NCI-H1694 treated with DMSO at 0.1 percent for 48 hours (cell line): ENCODE measurements around the gene SLC39A12.

ENCODE experiments used
- DNase-seq: peaks from one replicate; lab custom pipeline; 2025; lab: John Stamatoyannopoulos, UW

The SLC39A12 gene

DNA sequence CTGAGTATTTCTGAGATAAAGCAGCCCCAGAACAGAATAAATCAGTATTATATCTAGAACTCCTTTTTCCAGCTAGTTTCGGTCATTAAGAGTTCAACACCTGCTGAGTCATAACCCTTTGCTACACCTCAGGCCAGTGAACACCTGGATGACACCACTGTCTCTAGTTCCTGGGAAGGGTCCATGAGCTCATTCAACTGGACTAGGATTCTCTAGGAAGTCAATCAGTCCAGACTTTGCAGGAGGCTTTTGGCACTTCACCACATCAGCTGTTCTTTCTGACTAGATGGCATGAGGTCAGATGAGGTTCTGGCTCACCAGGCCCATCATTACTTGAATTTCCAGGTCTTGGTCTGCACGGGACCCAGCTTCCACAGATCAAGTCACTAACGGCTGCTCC, 11.7 kb downstream of the SLC39A12 start:
- no peak for DNase-seq

DNA sequence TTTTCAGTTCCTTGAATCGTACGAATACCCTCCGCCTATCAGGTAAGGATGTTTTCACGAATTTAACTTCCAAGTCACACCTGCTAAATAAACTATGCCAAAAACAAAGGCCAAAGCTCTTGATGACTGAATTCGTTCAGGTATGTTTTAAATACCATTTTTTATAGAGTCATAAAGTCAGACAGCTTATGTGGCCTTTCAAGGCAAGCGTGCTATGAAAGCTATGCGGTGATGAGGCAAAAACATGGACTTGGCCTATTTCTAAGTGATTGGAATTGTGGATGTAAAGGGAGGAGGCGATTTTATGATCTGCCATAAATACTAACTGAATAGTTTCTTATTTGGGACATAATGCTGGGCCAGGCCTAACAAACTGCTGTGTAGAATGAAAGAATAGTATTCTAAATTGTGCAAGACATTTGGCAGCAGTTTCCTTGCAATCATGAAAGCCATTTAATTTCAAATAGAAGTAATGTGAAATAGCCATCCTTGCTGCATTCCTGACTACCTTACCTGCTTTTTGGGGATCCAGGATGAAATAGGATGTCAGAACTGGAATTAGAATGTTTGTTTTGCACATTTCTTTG, 14.0 kb downstream of the SLC39A12 start:
- DNase-seq = no peak

DNA sequence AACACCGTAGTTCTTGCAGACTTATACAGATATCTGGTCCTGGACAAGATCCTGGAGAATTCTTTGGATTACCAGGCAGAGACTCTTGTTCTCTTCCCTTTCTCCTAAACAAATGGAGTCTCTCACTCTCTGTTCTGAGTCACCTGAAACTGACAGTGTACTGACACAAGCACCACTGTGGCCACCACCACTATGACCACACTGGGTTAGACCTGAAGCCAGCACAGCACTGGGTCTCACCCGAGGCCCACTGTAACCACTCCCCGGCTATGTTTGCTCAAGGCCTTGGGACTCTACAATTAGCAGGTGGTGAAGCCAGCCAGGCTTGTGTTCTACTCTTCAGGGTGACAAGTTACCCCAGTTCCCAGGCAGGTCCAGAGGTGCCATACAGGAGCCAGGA, 22.8 kb downstream of the SLC39A12 start:
- DNase-seq = no peak

DNA sequence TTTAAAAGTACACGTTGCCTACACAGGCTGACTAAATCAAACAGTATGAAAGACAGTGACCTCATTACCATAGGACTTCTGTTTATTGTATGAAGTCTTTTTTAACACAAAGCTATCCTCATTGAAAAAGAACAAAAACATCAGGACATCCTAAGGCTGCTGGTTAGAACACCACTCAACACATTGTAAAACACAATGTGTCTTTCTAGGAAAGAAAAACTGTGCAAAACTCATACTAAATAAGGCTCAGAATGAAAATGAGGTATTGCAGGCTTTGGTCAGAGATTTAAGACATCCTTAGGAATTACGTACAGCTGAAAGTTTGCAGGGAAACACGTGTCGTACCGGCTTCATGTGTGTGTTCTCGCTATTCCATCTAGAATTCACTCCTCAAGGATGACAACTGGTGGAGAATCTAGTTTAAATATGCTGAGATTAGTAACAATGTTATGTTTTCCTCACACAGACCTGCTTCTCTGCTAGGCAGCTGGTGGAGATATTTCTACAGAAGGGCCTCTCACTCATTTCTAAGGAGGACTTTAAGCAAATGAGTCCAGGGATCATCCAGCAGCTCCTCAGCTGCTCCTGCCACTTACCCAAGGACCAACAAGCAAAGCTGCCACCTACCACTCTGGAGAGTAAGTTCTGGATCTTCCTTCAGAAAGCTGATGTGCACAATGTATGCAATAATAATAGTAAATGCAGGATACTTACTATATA, 29.3 kb downstream of the SLC39A12 start:
- DNase-seq = no peak

DNA sequence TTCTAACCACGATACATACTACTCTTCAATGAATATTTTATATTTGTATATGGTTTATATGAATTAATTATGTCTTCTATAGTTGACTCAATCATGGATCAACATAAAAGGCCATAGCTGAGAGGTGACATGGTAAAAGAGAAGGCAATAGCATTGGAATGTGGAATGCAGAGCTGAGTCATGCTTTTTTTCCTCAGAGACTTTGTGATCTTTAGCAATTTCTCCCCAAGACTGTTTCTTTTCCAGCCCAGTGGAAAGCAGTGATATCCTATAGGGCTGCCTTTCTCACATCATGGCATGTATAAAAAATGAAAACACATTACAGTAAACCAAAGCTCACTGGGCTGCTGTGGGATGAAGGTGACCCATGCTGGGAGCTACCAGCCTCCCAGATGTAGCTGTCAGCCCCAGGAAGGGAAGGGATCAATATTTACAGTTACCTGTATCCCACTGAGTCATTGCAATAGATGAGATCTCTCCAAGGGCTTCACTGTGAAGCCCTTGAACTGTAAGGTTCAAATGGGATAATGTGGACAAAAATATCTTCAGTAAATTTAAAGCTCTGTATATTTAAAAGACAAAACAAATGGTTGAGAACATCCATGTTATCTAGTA, 30.2 kb downstream of the SLC39A12 start:
- DNase-seq = no peak

DNA sequence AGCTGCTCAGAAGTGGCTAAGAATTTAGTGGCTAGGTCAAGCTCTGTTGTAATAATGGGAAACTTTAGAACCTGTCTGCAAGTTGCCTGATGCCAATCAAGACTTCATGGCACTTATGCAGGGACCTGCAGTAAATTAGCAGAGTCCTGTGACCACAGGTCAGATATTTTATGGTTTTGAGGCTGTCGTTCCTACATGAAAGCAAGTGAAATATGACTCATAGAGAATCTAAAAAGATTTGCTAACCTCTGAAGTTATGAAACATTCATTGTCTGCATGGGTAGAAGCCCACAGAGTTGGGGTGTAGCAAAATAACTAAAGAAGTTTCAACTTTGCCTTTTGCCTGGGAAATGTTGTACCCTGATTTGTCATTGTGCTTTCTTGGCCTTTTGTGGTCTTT, 32.3 kb downstream of the SLC39A12 start:
- DNase-seq = no peak

DNA sequence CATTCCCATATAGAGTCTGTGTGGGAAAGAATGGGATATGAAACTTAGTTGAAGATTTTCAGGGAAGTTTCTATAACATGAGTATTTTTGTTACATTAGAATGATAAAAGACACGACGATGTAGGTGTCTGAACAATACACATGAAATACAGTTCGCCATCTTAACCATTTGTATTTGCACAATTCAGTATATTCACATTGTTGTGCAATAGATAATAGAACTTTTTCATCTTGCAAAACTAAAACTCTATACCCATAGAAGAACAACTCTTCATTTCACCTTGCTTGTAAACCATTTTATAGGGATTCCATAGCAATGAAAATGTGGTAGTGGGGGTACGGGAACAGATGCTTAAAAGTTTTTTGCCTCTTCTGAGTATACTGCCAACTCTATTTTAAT, 32.8 kb downstream of the SLC39A12 start:
- no peak for DNase-seq

DNA sequence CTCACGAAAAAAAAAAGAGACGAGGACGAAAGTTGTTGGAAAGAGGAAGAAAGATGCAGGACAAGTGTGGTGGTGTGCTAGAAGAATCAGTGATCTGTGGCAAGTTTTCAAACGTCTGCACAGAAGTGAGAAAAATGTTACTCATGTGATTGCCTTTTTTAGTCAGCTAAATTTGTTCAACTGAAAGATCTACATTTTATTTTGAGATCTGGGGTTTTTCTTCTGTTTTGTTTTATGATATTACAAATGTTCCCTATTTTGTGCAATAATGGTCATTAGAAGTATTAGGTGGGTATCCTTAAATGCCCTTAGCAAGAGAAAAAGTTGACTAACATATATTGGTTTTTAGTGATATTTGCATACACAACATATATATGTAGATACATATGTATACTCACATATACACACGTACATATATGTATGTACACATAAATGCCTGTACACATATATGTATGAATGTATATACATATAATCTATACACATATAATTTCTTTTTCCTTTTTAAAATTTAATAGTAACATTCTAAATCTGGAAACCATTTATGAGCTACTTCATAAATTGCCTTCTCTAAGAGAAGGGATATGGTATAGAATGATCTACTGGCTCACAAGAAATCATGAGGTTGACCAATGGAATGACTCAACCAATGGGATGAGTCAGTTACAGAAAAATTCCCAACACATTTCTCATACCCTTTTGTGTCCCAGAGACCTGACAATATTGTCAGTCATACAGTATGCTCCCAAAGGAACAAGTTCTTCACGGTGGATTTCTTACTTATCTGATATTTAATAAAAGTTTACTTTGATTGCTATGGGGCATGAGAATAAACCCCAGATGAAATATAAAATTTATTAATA, 38.4 kb downstream of the SLC39A12 start:
- no peak for DNase-seq

DNA sequence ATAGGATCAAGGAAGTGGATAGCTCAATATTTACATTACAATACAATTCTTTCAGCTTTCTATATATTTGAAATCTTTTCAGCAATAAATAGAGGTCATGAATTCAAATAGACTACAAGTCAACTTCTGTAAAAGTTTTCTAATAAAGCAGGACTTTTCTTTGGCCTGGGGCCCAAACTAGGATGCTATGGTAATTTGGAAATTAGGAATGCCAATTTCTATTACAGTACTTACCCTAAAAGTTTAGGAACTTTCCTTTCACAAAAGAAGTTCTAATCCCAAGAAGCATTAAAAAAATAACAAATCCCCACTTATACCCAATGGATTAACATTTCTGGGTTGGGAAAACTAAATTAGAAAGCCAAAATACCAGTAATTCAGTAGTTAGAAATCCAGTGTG, 40.5 kb downstream of the SLC39A12 start:
- no peak for DNase-seq

DNA sequence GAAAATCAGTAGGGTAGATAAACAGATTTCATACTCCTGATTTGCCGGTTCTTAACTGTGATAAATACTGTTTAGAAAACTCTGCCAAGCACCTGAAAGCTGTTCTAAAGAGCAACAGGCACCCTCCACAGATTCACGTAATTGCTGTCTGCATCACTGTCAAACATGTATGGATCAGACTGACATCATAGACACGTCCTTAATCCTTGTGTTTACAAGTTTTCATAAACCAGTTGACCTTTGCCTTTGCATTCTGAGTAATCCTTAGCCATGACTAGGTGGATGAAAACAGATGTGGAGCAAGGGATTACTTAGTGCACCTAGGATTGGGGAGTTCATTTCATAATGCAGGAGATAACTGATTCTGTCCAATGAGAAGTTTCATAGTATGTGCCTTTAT, 41.6 kb downstream of the SLC39A12 start:
- DNase-seq = no peak

DNA sequence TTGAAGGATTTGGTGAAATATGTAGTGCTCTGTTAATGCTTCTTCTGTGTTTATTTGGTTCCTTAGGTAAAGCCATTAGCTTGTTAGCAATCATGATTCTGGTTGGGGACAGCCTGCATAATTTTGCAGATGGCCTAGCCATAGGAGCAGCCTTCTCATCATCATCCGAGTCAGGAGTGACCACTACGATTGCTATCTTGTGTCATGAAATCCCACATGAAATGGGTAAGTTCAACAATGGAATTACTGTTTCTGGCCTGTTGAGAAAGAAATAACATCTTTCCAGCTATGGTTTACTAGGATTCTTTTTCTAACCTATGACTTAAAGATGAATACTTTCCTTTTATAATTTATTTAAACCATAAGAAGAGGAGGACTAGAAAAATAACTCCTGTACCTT, 48.9 kb downstream of the SLC39A12 start:
- no peak for DNase-seq

DNA sequence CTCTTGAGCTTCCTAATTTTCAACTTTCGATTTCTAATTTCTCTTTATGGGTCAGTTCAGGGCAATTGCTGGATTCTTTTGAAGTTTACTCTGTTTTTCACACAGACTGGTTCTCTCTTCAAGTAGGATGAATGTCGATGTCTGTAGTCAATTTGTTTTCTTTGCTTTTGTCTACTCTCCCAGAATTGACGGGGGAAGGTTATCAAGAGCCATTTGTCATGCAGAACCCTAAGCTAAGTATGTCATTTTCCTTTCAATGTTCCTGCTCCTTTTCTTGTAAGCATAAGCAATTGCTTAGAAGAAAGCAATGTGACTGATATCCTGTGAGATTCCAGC, 53.7 kb downstream of the SLC39A12 start:
- DNase-seq = no peak

DNA sequence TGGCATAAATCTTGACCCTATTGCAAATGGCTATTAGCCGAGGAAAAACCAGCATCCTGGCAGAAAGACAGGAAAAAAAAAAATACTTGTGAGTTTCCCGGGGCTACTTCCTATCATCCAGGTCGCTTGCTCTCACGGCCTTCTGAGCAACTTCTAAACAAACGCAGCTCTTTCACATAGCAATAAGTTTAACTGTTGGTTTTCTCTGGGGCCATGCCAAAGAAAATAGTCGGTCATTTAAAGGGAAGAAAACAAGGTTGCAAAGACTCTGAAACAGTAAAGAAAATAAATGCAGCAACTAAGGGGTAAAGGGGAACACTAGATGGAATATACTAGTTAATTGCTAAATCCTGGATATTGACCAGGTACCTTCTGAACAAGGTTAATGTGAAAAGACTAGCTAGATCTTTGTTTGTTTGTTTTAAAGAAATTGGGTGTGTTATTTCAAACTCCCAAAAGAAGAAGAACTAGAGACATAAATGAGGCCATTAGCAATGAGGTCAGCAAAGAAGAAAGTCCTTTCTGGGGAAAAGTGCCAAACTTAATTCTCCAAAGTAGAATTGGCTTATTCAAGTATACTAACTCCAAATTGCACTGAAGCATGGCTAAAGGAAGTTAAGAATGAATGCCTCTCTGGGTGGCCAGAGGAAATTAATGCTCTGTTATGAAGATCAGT, 54.2 kb downstream of the SLC39A12 start:
- DNase-seq = no peak

DNA sequence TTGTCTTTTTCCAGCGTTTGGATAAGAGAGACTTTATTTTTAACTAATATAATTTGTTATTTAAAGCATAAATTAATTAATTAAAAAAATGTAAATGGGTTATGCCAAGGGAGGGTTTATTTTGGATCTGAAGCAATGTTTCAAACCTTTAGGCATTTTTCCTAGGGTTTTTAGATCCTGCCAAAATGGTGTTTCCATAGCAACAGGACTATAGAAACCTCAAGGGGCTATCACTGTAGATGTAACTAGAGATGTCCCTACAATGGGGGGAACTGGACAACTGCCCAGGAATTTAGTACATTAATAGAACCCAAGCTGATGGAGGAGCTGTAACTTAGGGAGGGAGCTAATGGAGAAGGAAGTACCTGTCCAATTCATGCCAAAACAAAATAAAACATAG, 57.3 kb downstream of the SLC39A12 start:
- DNase-seq = no peak

DNA sequence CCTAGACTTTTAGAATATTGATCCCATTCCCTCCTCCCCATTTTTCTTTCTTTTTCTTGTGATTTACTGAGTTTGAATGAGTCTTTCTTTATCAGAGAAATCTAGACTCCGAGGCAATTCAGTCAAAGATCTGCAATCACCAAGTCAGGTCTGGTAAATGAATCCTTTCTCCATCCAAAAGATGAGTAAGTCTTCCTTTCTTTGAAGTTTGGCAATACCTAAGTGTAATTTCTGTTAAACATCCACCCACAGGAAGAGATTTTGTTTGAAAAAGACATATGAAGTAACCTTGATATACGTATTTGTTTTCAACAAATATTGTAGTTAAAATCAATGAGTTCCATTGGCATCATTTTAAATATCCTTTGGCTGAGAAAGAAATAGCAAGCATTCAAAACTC, 58.3 kb downstream of the SLC39A12 start:
- DNase-seq = no peak

DNA sequence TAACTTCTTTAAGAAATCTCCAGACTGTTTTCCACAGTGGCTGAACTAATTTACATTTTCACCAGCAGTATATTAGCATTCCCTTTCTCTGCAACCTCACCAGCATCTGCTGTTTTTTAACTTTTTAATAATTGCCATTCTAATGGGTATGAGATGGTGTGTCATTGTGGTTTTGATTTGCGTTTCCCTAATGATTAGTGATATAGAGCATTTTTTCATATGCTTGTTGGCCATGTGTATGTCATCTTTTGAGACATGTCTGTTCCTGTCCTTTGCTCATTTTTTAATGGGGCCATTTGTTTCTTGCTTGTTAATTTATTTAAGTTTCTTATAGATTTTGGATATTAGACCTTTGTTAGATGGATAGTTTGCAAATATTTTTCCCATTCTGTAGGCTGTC, 68.8 kb downstream of the SLC39A12 start:
- DNase-seq = no peak

DNA sequence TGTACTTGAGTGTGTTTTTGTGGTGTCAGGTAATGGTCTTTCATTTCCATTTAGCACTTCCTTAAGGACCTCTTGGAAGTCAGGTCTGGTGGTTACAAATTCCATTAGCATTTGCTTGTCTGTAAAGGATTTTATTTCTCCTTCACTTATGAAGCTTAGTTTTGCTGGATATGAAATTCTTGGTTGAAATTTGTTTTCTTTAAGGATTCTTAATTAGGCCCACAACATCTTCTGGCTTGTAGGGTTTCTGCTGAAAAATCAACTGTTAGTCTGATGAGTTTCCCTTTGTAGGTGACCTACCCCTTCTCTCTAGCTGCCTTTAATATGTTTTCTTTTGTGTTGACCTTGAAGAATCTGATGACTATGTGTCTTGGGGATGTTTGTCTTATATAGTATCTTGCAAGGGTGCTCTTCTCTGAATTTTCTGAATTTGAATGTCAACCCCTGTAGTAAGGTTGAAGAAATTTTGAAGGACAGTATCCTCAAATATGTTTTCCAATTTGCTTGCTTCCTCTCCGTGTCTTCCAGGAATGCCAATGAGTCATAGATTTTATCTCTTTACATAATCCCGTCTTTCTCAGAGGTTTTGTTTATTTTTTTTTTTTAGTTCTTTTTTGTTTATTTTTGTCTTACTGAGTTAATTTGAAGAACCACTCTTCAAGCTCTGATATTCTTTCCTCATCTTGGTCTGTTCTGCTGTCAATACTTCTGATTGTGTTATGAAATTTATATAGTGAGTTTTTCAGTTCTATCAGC, 70.2 kb downstream of the SLC39A12 start:
- no peak for DNase-seq

DNA sequence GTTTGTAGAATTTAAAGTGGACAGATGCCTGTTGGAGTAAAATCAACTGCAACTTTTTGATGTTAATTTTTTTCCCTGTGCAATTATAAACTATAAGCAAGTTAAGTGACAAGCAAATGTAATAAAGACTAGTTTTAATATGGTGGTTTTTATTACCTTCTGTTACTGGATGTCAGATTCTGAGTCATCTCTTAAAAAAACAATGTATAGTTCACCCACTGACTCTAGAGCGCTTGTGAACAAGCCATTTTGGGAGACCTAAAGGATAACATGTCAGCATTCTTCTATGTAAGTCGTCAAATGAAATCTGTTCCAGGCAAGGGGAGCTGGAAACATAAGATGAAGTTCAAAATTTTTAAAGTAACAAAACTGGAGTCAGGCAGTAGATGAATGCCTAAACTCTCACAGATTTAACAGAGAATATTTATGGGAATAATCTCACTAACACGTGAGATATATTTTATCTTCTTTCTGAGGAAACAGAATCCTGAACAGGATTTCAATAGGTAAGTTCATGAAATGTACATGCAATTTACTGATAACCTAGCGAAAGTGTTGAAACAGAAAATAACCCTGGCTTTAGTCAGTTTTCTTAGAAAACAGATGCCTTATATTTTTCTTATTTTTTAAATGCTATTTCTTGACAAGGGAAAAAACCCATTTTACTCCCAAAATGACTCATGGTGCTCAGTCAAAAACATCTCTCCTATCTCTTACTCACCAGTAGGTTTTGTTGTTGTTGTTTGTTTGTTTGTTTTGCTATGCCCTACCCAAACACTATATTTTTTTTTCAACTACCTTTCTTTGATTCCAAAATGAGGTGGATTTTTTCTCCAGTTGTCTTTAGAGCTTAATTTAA, 91.7 kb downstream of the SLC39A12 start:
- no peak for DNase-seq

DNA sequence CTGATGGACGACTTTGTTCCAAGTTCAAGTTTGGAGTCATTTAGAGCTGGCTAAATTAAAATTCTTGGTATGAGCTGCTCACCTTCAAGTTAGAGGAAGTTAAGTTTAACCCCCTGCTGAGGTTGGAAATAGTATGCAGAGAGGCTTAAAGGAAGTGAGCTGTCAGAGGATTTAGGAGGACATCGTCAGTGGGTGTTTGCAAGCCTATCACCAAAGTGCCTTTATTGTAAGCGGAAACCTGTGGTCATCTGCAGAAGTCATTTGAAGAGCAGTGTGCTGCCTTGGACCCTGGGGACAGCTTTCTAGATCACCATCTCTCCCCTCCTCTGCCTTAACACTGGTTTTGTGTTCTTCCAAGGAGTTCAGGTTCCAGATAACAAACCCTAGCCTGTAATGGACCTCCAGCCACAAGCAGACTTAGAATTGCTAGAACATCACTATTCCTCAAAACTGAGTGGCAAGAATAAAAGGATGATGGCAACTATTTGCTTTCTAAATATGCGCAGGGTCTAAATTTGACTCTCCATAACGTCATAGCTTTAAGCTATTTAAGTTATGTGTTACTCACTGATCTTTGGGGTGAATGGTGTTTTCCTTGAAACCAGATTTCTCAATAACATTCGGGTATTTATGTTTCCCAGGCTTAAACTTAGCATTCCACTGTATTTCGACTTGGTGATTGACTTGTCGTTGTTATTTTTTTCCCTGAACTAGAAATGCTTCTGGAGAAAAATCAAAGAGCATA, 93.4 kb downstream of the SLC39A12 start:
- DNase-seq = no peak

DNA sequence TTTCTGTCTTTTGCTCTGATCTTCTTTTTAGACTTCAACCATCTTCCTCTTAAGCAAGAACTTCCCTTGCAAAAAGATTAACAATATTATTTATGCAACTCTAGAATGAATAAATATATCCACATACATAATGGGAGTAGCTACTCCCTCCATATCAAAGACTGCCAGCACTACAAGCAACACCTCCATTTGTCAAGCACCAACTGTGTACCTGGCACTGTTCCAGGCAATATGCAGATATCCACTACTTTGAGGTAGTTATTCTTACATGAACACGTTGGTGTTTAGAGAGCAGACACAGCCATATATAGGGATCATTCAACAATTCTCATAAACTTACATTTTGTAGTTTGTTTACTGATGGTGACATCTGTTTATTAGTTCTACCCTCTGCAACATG, 104.9 kb downstream of the SLC39A12 start:
- DNase-seq = no peak
